Kidney (tissue), 14 donors: ENCODE data around the gene ALG3. TPM values are rescaled to one million over a fixed set of nuclear protein-coding genes. Genes with fewer than 3 reads are reported as not detected.
A peak's percentile ranks its signal among the peaks of the same experiment; 100 is the strongest.

ENCODE experiments used
- DNase-seq, 5 donors: peaks; one replicate each; pipeline ENCODE4 v3.0.0-alpha.2; 2013 to 2020
- FAIRE-seq: peaks from 2 replicates; lab custom pipeline; 2012; peaks lifted over from hg19 to GRCh38; lab: Jason Lieb, UNC
- H3K27ac ChIP-seq, 2 donors: one replicate each; pipeline ENCODE4 v1.7.0; 2013; ENCODE audit warnings: low read depth in 2 of 2, low read length in 2 of 2, inconsistent platforms in 1 of 2
- H3K27me3 ChIP-seq: one replicate; pipeline ENCODE4 v1.7.1; 2013; ENCODE audit warnings: low read length, inconsistent platforms; ENCODE audit not compliant: control insufficient read depth, insufficient read depth
- H3K36me3 ChIP-seq, 3 donors: one replicate each; pipeline versions ENCODE4 v1.7.0 to v1.7.1; 2013; ENCODE audit warnings: low read length in 3 of 3, control low read depth in 1 of 3, inconsistent platforms in 1 of 3; ENCODE audit not compliant: insufficient read depth in 3 of 3, control insufficient read depth in 2 of 3
- H3K4me1 ChIP-seq, 3 donors: one replicate each; pipeline versions ENCODE4 v1.7.0 to v1.7.1; 2013; ENCODE audit warnings: low read length in 3 of 3, inconsistent platforms in 1 of 3, low read depth in 1 of 3; ENCODE audit not compliant: control insufficient read depth in 2 of 3, insufficient read depth in 2 of 3
- H3K4me3 ChIP-seq, 3 donors: one replicate each; pipeline versions ENCODE4 v1.7.0 to v1.8.1; 2013; ENCODE audit warnings: low read length in 3 of 3, control low read depth in 1 of 3, inconsistent platforms in 1 of 3
- H3K9ac ChIP-seq, 3 donors: one replicate each; pipeline versions ENCODE4 v1.7.0 to v1.7.1; 2013; ENCODE audit warnings: low read length in 3 of 3, control low read depth in 1 of 3, inconsistent platforms in 1 of 3
- H3K9me3 ChIP-seq, 3 donors: one replicate each; pipeline versions ENCODE4 v1.7.0 to v1.7.1; 2013; ENCODE audit warnings: low read length in 3 of 3, control low read depth in 1 of 3, inconsistent platforms in 1 of 3; ENCODE audit not compliant: control insufficient read depth in 2 of 3, insufficient read depth in 1 of 3
- intact Hi-C: fragments of 100-400 bp; cut with DNase I; formaldehyde crosslinking; loops from one replicate; pipeline ENCODE4 v1.11.1; 2022
- polyA plus RNA-seq: library from polyadenylated mRNA; stranded (reverse); fragments of 350-450 nt; fragmentation: Illumina TruSeq; extraction: RNeasy Lipid Tissue Mini Kit (QIAGEN cat#74804); gene quantifications from one replicate; pipeline ENCODE4 v1.2.3, GENCODE V29; 2014; ENCODE audit warnings: low read depth, low replicate concordance; ENCODE audit not compliant: insufficient read depth
- total RNA-seq: library from RNA; stranded (reverse); fragmentation: NEBNext Ultra II Directional; extraction: Animal tissue kit (Norgen Biotek cat#: 25700); gene quantifications from one replicate; pipeline ENCODE4 v1.2.1, GENCODE V29; 2021
- TF ChIP-seq, protein P1 (sequence below): IDR thresholded peaks from 3 replicates; pipeline ENCODE4 v1.5.1; 2012; ENCODE audit warnings: mild to moderate bottlenecking, moderate library complexity, borderline replicate concordance; ENCODE audit not compliant: insufficient read depth; ENCODE audit errors: extremely low read depth
- donor health status: control.
- donor health status: control.
- donor health status: control.
- donor health status: control.
- donor health status: control.
- donor health status: DM: yes; HTN: yes; CAD: no.
- donor health status: Normal renal cell carcinoma (clear cell type).

Gene ALG3
- total and polyA plus RNA-seq, 2 donors from 2014 or later, result 33.6 to 39.8 TPM

DNA sequence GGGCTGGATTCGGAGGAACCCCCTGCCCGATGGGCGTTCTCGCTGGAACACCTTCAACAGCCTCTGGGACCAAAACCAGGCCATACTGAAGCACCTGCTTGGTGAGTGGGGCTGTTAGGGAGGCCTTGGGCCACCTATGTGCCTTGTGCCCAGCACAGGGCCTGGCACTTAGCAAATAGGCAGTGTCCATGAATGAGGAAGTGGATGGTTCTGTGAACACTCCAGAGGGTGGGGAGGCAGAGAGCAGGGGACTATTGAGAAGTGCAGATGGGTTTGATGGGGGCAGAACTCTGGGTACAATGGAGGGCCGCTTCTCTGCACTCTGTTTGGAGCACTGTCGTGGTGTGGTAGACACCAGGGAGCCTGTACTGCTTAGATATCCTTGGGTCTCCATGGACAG lies 28.6 kb upstream of the ALG3 start:
- Histone ChIP-seq H3K27ac (no peak overlapping the region), H3K36me3 (no peaks in the 10 kb centered on the region), H3K9me3 (no peaks in the 10 kb centered on the region), H3K4me3 (no peak overlapping the region), H3K9ac (no peak overlapping the region), H3K4me1 (peaks cover 0 to 2% (median 0%) of the 10 kb centered on the region in 3 donors), H3K27me3 (peaks cover 7% of the 10 kb centered on the region)
- DNase-seq (no peak), FAIRE-seq (no peak)
- intact Hi-C loops, result no loop called here
- TF ChIP-seq, protein P1, sequence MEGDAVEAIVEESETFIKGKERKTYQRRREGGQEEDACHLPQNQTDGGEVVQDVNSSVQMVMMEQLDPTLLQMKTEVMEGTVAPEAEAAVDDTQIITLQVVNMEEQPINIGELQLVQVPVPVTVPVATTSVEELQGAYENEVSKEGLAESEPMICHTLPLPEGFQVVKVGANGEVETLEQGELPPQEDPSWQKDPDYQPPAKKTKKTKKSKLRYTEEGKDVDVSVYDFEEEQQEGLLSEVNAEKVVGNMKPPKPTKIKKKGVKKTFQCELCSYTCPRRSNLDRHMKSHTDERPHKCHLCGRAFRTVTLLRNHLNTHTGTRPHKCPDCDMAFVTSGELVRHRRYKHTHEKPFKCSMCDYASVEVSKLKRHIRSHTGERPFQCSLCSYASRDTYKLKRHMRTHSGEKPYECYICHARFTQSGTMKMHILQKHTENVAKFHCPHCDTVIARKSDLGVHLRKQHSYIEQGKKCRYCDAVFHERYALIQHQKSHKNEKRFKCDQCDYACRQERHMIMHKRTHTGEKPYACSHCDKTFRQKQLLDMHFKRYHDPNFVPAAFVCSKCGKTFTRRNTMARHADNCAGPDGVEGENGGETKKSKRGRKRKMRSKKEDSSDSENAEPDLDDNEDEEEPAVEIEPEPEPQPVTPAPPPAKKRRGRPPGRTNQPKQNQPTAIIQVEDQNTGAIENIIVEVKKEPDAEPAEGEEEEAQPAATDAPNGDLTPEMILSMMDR, result no peak

DNA sequence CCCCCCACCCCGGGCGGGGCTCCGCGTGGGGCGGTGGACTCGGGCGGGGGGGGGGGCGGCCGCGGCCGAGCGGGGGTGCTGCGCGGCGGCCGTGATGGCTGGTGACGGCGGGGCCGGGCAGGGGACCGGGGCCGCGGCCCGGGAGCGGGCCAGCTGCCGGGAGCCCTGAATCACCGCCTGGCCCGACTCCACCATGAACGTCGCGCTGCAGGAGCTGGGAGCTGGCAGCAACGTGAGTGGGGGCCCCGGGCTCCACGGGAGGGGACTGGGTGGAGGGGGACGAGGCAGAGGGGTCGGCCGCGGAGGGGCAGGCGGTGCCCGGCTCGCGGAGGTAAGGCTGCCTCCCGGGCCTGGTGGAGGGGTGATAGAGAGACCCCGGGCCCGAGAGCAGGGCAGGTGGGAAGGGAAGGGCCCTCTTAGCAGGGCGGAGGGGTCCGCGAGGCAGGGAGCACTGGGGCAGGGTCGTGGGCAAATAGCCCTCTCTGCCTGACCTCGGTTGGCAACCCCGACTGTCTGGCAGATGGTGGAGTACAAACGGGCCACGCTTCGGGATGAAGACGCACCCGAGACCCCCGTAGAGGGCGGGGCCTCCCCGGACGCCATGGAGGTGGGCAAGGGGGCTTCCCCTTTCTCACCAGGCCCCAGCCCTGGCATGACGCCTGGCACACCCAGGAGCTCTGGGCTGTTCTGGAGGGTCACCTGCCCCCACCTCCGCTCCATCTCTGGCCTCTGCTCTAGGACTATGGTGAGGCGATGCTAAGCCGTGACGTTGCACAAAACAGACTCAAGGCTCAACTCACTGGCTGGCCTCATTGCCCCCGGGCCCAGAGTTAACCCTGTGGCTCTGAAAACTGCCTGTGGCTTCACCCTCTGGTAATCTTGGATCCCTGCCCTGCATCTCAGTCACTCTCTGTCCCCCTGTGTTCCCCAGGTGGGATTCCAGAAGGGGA lies 27.5 kb upstream of the ALG3 start, which contains the start of gene ECE2:
Gene ECE2 (plus strand): TSS at position 62 of the 950 bp plus-strand sequence. CDS start 132 bp downstream, at position 194.
- intact Hi-C loops, result no loop called here
- Histone ChIP-seq H3K36me3 (no peaks in the 10 kb centered on the region), H3K27me3 (peaks cover 7% of the 10 kb centered on the region), H3K4me3 (no peak within 1 kb of the TSS), H3K27ac (no peak within 1 kb of the TSS), H3K4me1 (peaks cover 0 to 2% (median 0%) of the 10 kb centered on the region in 3 donors), H3K9ac (no peak within 1 kb of the TSS), H3K9me3 (no peaks in the 10 kb centered on the region)
- DNase-seq, result peak in 2 of 5 donors; percentile 11 to 72
- TF ChIP-seq, protein P1, result no peak
- FAIRE-seq, result no peak

DNA sequence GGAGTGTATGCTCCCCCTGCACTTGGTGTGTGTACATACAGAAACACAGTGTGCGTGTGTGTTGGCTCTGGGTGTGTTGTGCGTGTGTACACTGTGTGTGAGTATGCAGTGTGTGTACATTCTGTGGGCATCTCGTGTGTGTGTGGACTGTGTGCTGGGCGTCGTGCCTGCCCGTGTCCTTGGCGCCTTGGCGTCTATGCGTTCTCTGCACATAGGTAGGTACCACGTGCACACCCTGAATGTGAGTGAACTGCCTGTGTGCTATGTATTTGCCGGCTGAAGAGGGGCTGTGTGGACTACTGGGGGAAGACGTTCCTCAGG lies 26.6 kb upstream of the ALG3 start:
- Histone ChIP-seq H3K9me3 (no peaks in the 10 kb centered on the region), H3K27me3 (peaks cover 7% of the 10 kb centered on the region), H3K4me3 (no peak overlapping the region), H3K4me1 (peaks cover 0 to 2% (median 0%) of the 10 kb centered on the region in 3 donors), H3K9ac (no peak overlapping the region), H3K27ac (no peak overlapping the region), H3K36me3 (no peaks in the 10 kb centered on the region)
- FAIRE-seq, result no peak
- TF ChIP-seq, protein P1, result no peak
- intact Hi-C loops, result no loop called here
- no peak for DNase-seq
